DND-41 (cell line): ENCODE data around the gene CTXND1.

Experiments used
- CTCF ChIP-seq: IDR thresholded peaks from 2 replicates; pipeline ENCODE4 v1.5.1; 2012; ENCODE audit warnings: borderline replicate concordance, low read length, moderate library complexity, mild to moderate bottlenecking; ENCODE audit not compliant: poor library complexity, severe bottlenecking; ENCODE audit errors: extremely low read depth
- EZH2 ChIP-seq: IDR thresholded peaks from 3 replicates; pipeline ENCODE4 v1.6.1; 2012; ENCODE audit warnings: borderline replicate concordance, low read depth, mild to moderate bottlenecking, moderate library complexity, low read length, inconsistent platforms; ENCODE audit not compliant: severe bottlenecking

GRCh38 chr15:80156176-80156720 is 95.8 kb downstream of the CTXND1 start:
- no peak for TF ChIP-seq CTCF
- no peak for TF ChIP-seq EZH2
